HepG2 (cell line): ENCODE measurements around the gene JMJD6. TPM values are rescaled to one million over a fixed set of nuclear protein-coding genes. Genes with fewer than 3 reads are reported as not detected.

Experiments
- ATF2 ChIP-seq: sonication (generic); formaldehyde crosslinking; IDR thresholded peaks from 2 replicates; pipeline ENCODE4 v1.4.0; 2020; ENCODE audit warnings: missing genetic modification reagents
- ATF6 ChIP-seq: sonication (generic); formaldehyde crosslinking; conservative IDR thresholded peaks from 2 replicates; pipeline ENCODE4 v1.4.0; 2020; ENCODE audit warnings: missing genetic modification reagents
- HDAC1 ChIP-seq: sonication (generic); formaldehyde crosslinking; IDR thresholded peaks from 2 replicates; pipeline ENCODE4 v1.5.1; 2020; ENCODE audit warnings: mild to moderate bottlenecking, missing genetic modification reagents
- MED8 ChIP-seq: sonication (generic); formaldehyde crosslinking; IDR thresholded peaks from 2 replicates; pipeline ENCODE4 v1.8.1; 2023; ENCODE audit warnings: mild to moderate bottlenecking, missing genetic modification reagents; ENCODE audit not compliant: insufficient replicate concordance
- RFXANK ChIP-seq: IDR thresholded peaks from 2 replicates; pipeline ENCODE4 v1.6.1; 2016
- ZBTB20 ChIP-seq: sonication (generic); formaldehyde crosslinking; IDR thresholded peaks from 2 replicates; pipeline ENCODE4 v1.8.1; 2023; ENCODE audit warnings: missing genetic modification reagents, low read depth, mild to moderate bottlenecking, borderline replicate concordance
- ZBTB7B ChIP-seq: sonication (generic); formaldehyde crosslinking; IDR thresholded peaks from 2 replicates; pipeline ENCODE4 v1.4.0; 2020; ENCODE audit warnings: missing genetic modification reagents
- ZNF430 ChIP-seq: sonication (generic); formaldehyde crosslinking; IDR thresholded peaks from 2 replicates; pipeline ENCODE4 v1.9.0; 2021; ENCODE audit warnings: mild to moderate bottlenecking, missing genetic modification reagents
- ZNF75D ChIP-seq: sonication (generic); formaldehyde crosslinking; IDR thresholded peaks from 2 replicates; pipeline ENCODE4 v1.8.1; 2023; ENCODE audit warnings: missing genetic modification reagents, mild to moderate bottlenecking, borderline replicate concordance
- polyA plus RNA-seq, 8 experiments: library from polyadenylated mRNA; depleted of rRNA in 3 of 8; stranded (reverse) in 7 of 8; unstranded in 1 of 8; fragments of >200 nt; fragmentation: Illumina TruSeq in 4 of 8; extraction: Trizol in 4 of 8; gene quantifications; 2 replicates each; pipeline versions ENCODE4 v1.2.1 to v1.2.3, GENCODE V29; 2011 to 2016; ENCODE audit warnings: low read depth in 4 of 8, missing spikeins in 1 of 8, mixed read lengths in 1 of 8; ENCODE audit not compliant: insufficient read depth in 1 of 8
- total RNA-seq, 5 experiments: library from RNA; depleted of rRNA; stranded (reverse); fragments of >200 nt; fragmentation: Illumina TruSeq; extraction: Trizol; gene quantifications; 2 replicates each; pipeline ENCODE4 v1.2.3, GENCODE V29; 2016; ENCODE audit warnings: low read depth in 1 of 5
- TF ChIP-seq, protein P1 (sequence below): sonication (generic); formaldehyde crosslinking; IDR thresholded peaks from 2 replicates; pipeline ENCODE4 v1.4.0; 2020; ENCODE audit warnings: missing genetic modification reagents, borderline replicate concordance
- TF ChIP-seq, protein P2 (sequence below): sonication (generic); formaldehyde crosslinking; IDR thresholded peaks from 2 replicates; pipeline ENCODE4 v1.4.0; 2020; ENCODE audit warnings: missing genetic modification reagents
- TF ChIP-seq, protein P3 (sequence below): sonication (generic); formaldehyde crosslinking; IDR thresholded peaks from 2 replicates; pipeline ENCODE4 v1.5.1; 2020; ENCODE audit warnings: mild to moderate bottlenecking, missing genetic modification reagents, borderline replicate concordance

JMJD6 gene
- total and polyA plus RNA-seq, 2 of the 13 experiments (the other 11 are each of a cell fraction or from before 2014, with no cell fraction given), result 33.6 to 41.0 TPM

DNA sequence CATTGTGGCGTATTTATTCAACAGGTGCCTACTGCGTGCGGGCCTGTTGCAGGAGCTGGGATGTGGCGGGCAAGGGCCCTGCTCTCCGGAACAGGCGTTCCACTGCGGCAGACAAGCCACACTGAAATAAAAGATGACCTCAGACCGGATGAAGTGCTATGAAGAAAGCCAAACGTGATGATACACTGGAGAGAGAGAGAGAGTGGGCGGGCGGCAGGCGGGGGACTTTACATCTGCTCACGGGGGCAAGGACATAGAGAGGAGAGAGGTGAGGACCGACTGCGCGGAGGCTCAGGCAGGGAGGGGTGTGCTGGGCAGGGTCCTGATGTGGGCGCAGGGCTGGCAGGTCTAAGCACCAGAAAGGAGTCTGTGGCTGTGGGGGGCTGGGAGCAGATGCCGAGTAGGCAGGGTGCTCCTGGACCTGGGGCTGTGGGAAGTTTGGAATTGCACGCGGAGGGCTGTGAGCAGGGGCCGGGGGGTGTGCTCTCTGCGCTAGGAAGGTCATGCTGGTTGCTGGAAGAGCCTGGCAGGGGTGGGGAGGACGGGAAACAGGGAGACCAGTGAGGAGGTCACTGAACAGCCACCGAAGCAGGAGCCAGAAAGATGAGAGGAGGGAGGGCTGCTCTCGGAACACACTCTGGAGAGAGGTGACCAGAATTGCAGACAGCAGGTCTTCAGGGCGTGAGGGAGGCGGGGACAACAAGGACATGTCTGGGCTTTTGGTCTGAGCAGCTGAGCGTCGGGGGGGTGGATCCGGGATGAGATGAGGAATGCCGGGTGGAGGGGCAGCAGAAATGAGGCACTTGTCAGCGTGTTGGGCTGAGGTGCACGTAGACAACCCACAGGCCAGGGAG lies 25.6 kb downstream of the JMJD6 start (continued):
- TF ChIP-seq MED8 (CRISPR knock-in tag) (peak; percentile 41), ZNF430 (CRISPR knock-in tag) (peak; percentile 67; the same call in 1 of the 2 replicates), ATF2 (CRISPR knock-in tag) (peak; percentile 86; the same call in 1 of the 2 replicates), ATF6 (CRISPR knock-in tag) (no peak), ZBTB7B (CRISPR knock-in tag) (peak; percentile 78), ZBTB20 (CRISPR knock-in tag) (no peak), RFXANK (CRISPR knock-in tag) (no peak), ZNF75D (CRISPR knock-in tag) (no peak), HDAC1 (CRISPR knock-in tag) (peak; percentile 90)
- TF ChIP-seq, protein P1, sequence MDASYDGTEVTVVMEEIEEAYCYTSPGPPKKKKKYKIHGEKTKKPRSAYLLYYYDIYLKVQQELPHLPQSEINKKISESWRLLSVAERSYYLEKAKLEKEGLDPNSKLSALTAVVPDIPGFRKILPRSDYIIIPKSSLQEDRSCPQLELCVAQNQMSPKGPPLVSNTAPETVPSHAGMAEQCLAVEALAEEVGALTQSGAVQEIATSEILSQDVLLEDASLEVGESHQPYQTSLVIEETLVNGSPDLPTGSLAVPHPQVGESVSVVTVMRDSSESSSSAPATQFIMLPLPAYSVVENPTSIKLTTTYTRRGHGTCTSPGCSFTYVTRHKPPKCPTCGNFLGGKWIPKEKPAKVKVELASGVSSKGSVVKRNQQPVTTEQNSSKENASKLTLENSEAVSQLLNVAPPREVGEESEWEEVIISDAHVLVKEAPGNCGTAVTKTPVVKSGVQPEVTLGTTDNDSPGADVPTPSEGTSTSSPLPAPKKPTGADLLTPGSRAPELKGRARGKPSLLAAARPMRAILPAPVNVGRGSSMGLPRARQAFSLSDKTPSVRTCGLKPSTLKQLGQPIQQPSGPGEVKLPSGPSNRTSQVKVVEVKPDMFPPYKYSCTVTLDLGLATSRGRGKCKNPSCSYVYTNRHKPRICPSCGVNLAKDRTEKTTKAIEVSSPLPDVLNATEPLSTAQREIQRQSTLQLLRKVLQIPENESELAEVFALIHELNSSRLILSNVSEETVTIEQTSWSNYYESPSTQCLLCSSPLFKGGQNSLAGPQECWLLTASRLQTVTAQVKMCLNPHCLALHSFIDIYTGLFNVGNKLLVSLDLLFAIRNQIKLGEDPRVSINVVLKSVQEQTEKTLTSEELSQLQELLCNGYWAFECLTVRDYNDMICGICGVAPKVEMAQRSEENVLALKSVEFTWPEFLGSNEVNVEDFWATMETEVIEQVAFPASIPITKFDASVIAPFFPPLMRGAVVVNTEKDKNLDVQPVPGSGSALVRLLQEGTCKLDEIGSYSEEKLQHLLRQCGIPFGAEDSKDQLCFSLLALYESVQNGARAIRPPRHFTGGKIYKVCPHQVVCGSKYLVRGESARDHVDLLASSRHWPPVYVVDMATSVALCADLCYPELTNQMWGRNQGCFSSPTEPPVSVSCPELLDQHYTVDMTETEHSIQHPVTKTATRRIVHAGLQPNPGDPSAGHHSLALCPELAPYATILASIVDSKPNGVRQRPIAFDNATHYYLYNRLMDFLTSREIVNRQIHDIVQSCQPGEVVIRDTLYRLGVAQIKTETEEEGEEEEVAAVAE, result no peak; the same call in 1 of the 2 replicates
- TF ChIP-seq, protein P2, sequence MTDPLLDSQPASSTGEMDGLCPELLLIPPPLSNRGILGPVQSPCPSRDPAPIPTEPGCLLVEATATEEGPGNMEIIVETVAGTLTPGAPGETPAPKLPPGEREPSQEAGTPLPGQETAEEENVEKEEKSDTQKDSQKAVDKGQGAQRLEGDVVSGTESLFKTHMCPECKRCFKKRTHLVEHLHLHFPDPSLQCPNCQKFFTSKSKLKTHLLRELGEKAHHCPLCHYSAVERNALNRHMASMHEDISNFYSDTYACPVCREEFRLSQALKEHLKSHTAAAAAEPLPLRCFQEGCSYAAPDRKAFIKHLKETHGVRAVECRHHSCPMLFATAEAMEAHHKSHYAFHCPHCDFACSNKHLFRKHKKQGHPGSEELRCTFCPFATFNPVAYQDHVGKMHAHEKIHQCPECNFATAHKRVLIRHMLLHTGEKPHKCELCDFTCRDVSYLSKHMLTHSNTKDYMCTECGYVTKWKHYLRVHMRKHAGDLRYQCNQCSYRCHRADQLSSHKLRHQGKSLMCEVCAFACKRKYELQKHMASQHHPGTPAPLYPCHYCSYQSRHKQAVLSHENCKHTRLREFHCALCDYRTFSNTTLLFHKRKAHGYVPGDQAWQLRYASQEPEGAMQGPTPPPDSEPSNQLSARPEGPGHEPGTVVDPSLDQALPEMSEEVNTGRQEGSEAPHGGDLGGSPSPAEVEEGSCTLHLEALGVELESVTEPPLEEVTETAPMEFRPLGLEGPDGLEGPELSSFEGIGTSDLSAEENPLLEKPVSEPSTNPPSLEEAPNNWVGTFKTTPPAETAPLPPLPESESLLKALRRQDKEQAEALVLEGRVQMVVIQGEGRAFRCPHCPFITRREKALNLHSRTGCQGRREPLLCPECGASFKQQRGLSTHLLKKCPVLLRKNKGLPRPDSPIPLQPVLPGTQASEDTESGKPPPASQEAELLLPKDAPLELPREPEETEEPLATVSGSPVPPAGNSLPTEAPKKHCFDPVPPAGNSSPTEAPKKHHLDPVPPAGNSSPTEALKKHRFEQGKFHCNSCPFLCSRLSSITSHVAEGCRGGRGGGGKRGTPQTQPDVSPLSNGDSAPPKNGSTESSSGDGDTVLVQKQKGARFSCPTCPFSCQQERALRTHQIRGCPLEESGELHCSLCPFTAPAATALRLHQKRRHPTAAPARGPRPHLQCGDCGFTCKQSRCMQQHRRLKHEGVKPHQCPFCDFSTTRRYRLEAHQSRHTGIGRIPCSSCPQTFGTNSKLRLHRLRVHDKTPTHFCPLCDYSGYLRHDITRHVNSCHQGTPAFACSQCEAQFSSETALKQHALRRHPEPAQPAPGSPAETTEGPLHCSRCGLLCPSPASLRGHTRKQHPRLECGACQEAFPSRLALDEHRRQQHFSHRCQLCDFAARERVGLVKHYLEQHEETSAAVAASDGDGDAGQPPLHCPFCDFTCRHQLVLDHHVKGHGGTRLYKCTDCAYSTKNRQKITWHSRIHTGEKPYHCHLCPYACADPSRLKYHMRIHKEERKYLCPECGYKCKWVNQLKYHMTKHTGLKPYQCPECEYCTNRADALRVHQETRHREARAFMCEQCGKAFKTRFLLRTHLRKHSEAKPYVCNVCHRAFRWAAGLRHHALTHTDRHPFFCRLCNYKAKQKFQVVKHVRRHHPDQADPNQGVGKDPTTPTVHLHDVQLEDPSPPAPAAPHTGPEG (CRISPR knock-in tag), result peak; percentile 70; the same call in 1 of the 2 replicates
- TF ChIP-seq, protein P3, sequence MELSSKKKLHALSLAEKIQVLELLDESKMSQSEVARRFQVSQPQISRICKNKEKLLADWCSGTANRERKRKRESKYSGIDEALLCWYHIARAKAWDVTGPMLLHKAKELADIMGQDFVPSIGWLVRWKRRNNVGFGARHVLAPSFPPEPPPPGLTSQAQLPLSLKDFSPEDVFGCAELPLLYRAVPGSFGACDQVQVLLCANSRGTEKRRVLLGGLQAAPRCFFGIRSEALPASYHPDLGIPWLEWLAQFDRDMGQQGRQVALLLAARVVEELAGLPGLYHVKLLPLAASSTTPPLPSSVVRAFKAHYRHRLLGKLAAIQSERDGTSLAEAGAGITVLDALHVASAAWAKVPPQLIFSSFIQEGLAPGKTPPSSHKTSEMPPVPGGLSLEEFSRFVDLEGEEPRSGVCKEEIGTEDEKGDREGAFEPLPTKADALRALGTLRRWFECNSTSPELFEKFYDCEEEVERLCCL (CRISPR knock-in tag), result 0 out of 2 replicates have a peak, but pooled peaks have one; percentile 13
